K562 (cell line): ENCODE measurements around the gene RSF1. TPM values are rescaled to one million over a fixed set of nuclear protein-coding genes. Genes with fewer than 3 reads are reported as not detected.

Source experiments
- CBX1 ChIP-seq: sonication (generic); IDR thresholded peaks from 2 replicates; pipeline ENCODE4 v1.6.1; 2016; ENCODE audit warnings: antibody characterized with exemption, low read depth, mild to moderate bottlenecking
- CREM ChIP-seq: IDR thresholded peaks from 2 replicates; pipeline ENCODE4 v1.6.1; 2014; ENCODE audit warnings: antibody characterized with exemption, low read depth
- HLTF ChIP-seq: fragments of 450-650 bp; IDR thresholded peaks from 2 replicates; pipeline ENCODE4 v1.6.1; 2016
- HNRNPUL1 ChIP-seq: fragments of 200-400 bp; formaldehyde crosslinking; IDR thresholded peaks from 2 replicates; pipeline ENCODE4 v1.6.1; 2017; ENCODE audit warnings: low read length
- HOXB6 ChIP-seq: fragments of 250-450 bp; sonication (Bioruptor Pico); IDR thresholded peaks from 2 replicates; pipeline ENCODE4 v1.5.1; 2022; ENCODE audit warnings: mild to moderate bottlenecking, borderline replicate concordance
- NFATC3 ChIP-seq: fragments of 450-650 bp; IDR thresholded peaks from 2 replicates; pipeline ENCODE4 v1.6.1; 2017; ENCODE audit warnings: mild to moderate bottlenecking
- PHF21A ChIP-seq: fragments of 450-650 bp; IDR thresholded peaks from 2 replicates; pipeline ENCODE4 v1.6.1; 2017; ENCODE audit warnings: low read depth, borderline replicate concordance
- RFX5 ChIP-seq: IDR thresholded peaks from 2 replicates; pipeline ENCODE4 v1.6.1; 2011; ENCODE audit warnings: low read depth, mild to moderate bottlenecking, improper control_type of control experiment, low read length
- TEAD1 ChIP-seq, 2 experiments: fragments of 450-650 bp in 1 of 2; sonication (generic) in 1 of 2; formaldehyde crosslinking; IDR thresholded peaks; 2 replicates each; pipeline versions ENCODE4 v1.4.0 to v1.8.0; 2020 to 2022; ENCODE audit warnings: mild to moderate bottlenecking in 2 of 2, missing genetic modification reagents in 1 of 2
- USF1 ChIP-seq: sonication (generic); formaldehyde crosslinking; IDR thresholded peaks from 2 replicates; pipeline ENCODE4 v1.9.0; 2022; ENCODE audit warnings: mild to moderate bottlenecking, missing genetic modification reagents
- USF2 ChIP-seq: sonication (generic); formaldehyde crosslinking; IDR thresholded peaks from 2 replicates; pipeline ENCODE4 v1.5.0; 2020; ENCODE audit warnings: missing genetic modification reagents
- ZBTB40 ChIP-seq, 2 experiments: fragments of 450-650 bp in 1 of 2; sonication (generic) in 1 of 2; formaldehyde crosslinking in 1 of 2; IDR thresholded peaks; 2 replicates each; pipeline versions ENCODE4 v1.7.1 to v1.9.0; 2016 to 2022; ENCODE audit warnings: inconsistent platforms in 1 of 2, mild to moderate bottlenecking in 1 of 2, missing genetic modification reagents in 1 of 2
- ZFP36 ChIP-seq: fragments of 150-350 bp; IDR thresholded peaks from 2 replicates; pipeline ENCODE4 v1.6.1; 2018; ENCODE audit warnings: low read length, low read depth; ENCODE audit not compliant: partially characterized antibody
- ZNF12 ChIP-seq: sonication (generic); formaldehyde crosslinking; IDR thresholded peaks from 2 replicates; pipeline ENCODE4 v1.4.0; 2020; ENCODE audit warnings: mild to moderate bottlenecking, missing genetic modification reagents
- ZNF184 ChIP-seq: sonication (generic); formaldehyde crosslinking; IDR thresholded peaks from 2 replicates; pipeline ENCODE4 v1.5.0; 2020; ENCODE audit warnings: missing genetic modification reagents
- ZNF263 ChIP-seq: sonication (generic); formaldehyde crosslinking; IDR thresholded peaks from 2 replicates; pipeline ENCODE4 v1.8.0; 2022; ENCODE audit warnings: mild to moderate bottlenecking, missing genetic modification reagents, borderline replicate concordance
- ZNF41 ChIP-seq: fragments of 250-450 bp; sonication (Bioruptor Pico); conservative IDR thresholded peaks from 2 replicates; pipeline ENCODE4 v1.4.0; 2020; ENCODE audit warnings: mild to moderate bottlenecking
- ZNF444 ChIP-seq: fragments of 250-450 bp; sonication (Bioruptor Pico); IDR thresholded peaks from 2 replicates; pipeline ENCODE4 v1.4.0; 2020; ENCODE audit warnings: mild to moderate bottlenecking, moderate library complexity
- polyA plus RNA-seq, 8 experiments: library from polyadenylated mRNA; depleted of rRNA in 4 of 8; stranded (reverse) in 5 of 8; unstranded in 3 of 8; fragments of >200 nt; fragmentation: Nextera tagmentation in 2 of 8; fragmentation: Illumina TruSeq in 1 of 8; extraction: Ambion mirVana in 2 of 8; extraction: Trizol in 1 of 8; gene quantifications; 2 replicates each; pipeline versions ENCODE4 v1.2.1 to v1.2.3, GENCODE V29; 2011 to 2014; ENCODE audit warnings: inconsistent platforms in 1 of 8, missing spikeins in 1 of 8
- total RNA-seq, 7 experiments: library from RNA; depleted of rRNA in 6 of 7; stranded (reverse); fragments of >200 nt in 6 of 7; fragmentation: Illumina TruSeq in 2 of 7; extraction: Trizol in 2 of 7; gene quantifications; 2 replicates each; pipeline versions ENCODE4 v1.2.1 to v1.2.3, GENCODE V29; 2011 to 2021; ENCODE audit warnings: low replicate concordance in 1 of 7

The RSF1 gene
- total and polyA plus RNA-seq, 9 of the 15 experiments (the other 6 are each of a cell fraction or from before 2014, with no cell fraction given), result 9.7 to 63.6 (median 42.8) TPM

- TF ChIP-seq ZBTB40 (IDR thresholded peaks at IDR 0.05) (peak; percentile 98), ZBTB40 (CRISPR knock-in tag; IDR thresholded peaks at IDR 0.05) (no peak), NFATC3 (peak; percentile 77; the same call in 1 of the 2 replicates), USF1 (CRISPR knock-in tag) (no peak), TEAD1 (CRISPR knock-in tag; IDR thresholded peaks at IDR 0.05) (peak; percentile 39 to 89; a peak in 3 of 4 replicates), HNRNPUL1 (no peak), ZNF263 (CRISPR knock-in tag) (no peak; the same call in 1 of the 2 replicates), ZNF444 (CRISPR knock-in tag) (no peak), ZNF184 (no peak), ZNF12 (CRISPR knock-in tag) (no peak), RFX5 (no peak), HOXB6 (CRISPR knock-in tag) (no peak), USF2 (no peak), ZFP36 (no peak), CBX1 (peak; percentile 97), ZNF41 (CRISPR knock-in tag) (no peak), PHF21A (no peak), HLTF (0 out of 2 replicates have a peak, but pooled peaks have one; percentile 41), CREM (peak; percentile 80)
Observed at GRCh38 chr11:77637345-77638165, 183.0 kb downstream of the RSF1 start, which contains the start of gene CLNS1A (continued).
